Erythroblast (primary cell): ENCODE results near the gene RHD.
"Not testable (repeated sequence)": the region's sequence is repeated elsewhere in the genome, so short reads cannot be mapped to it uniquely, and the experiment has no call there.

Experiments
- GATA1 ChIP-seq: IDR thresholded peaks from 2 replicates; pipeline ENCODE4 v1.6.1; 2011; ENCODE audit warnings: low read depth, mild to moderate bottlenecking, control low read depth, low read length, moderate library complexity
- POLR2A ChIP-seq: IDR thresholded peaks from 2 replicates; pipeline ENCODE4 v1.6.1; 2011; ENCODE audit warnings: mild to moderate bottlenecking, low read length

- not testable (repeated sequence) for TF ChIP-seq POLR2A, GATA1
These were observed 5.0 kb downstream of the RHD start for GRCh38 chr1:25277295-25277694.
